Gastrocnemius medialis (tissue), 4 donors: Measurements from ENCODE around the gene ANKRD9. TPM values are rescaled to one million over a fixed set of nuclear protein-coding genes. Genes with fewer than 3 reads are reported as not detected.

Experiments
- ATAC-seq, 2 donors: fragments of 150-250 bp; one replicate each; pipeline ENCODE4 v1.9.1; 2016
- DNase-seq, 2 donors: peaks; one replicate each; pipeline ENCODE4 v3.0.0-alpha.2; 2019
- H3K27ac ChIP-seq, 4 donors: fragments of 200-600 bp; sonication (generic); 1 replicate in 1 of 4; 2 replicates in 3 of 4; pipeline ENCODE4 v1.5.1; 2016 to 2018; ENCODE audit warnings: mild to moderate bottlenecking in 2 of 4, moderate library complexity in 1 of 4
- H3K27me3 ChIP-seq, 3 donors: fragments of 200-600 bp; sonication (generic) in 2 of 3; 1 replicate in 1 of 3; 2 replicates in 2 of 3; pipeline versions ENCODE4 v1.5.1 to v1.6.0; 2016 to 2019; ENCODE audit warnings: mild to moderate bottlenecking in 1 of 3, moderate library complexity in 1 of 3
- H3K36me3 ChIP-seq, 2 donors: fragments of 200-600 bp; sonication (generic) in 1 of 2; one replicate each; pipeline ENCODE4 v1.5.1; 2017 to 2018
- H3K4me1 ChIP-seq, 2 donors: fragments of 200-600 bp; sonication (generic) in 1 of 2; one replicate each; pipeline ENCODE4 v1.5.1; 2016 to 2017; ENCODE audit warnings: mild to moderate bottlenecking in 2 of 2
- H3K4me3 ChIP-seq, 4 donors: fragments of 200-600 bp; sonication (generic) in 3 of 4; 1 replicate in 1 of 4; 2 replicates in 3 of 4; pipeline ENCODE4 v1.5.1; 2016 to 2019; ENCODE audit warnings: mild to moderate bottlenecking in 2 of 4
- H3K9me3 ChIP-seq, 3 donors: fragments of 200-600 bp; sonication (generic) in 2 of 3; 1 replicate in 1 of 3; 2 replicates in 2 of 3; pipeline ENCODE4 v1.5.1; 2016 to 2019
- CTCF ChIP-seq, 5 experiments: fragments of 450-650 bp in 3 of 5; fragments of 200-600 bp in 2 of 5; sonication (generic) in 2 of 5; IDR thresholded peaks in 4 of 5; conservative IDR thresholded peaks in 1 of 5; 1 replicate in 4 of 5; 2 replicates in 1 of 5; pipeline ENCODE4 v1.5.1; 2016 to 2019; ENCODE audit warnings: antibody characterized with exemption in 5 of 5, mild to moderate bottlenecking in 3 of 5, moderate library complexity in 3 of 5
- POLR2A ChIP-seq, 2 donors: fragments of 450-650 bp; IDR thresholded peaks; one replicate each; pipeline ENCODE4 v1.6.1; 2017; ENCODE audit warnings: antibody characterized with exemption in 2 of 2, mild to moderate bottlenecking in 2 of 2, moderate library complexity in 2 of 2
- in situ Hi-C, 4 donors: fragments of 200-750 bp; cut with MboI; loops; one replicate each; pipeline versions ENCODE4 v1.15.0 to v1.8.0; 2017; ENCODE audit warnings: low sequenced_read_pairs in 4 of 4
- intact Hi-C: fragments of 100-400 bp; cut with DNase I; formaldehyde crosslinking; loops from one replicate; pipeline ENCODE4 v1.15.1; 2023; ENCODE audit warnings: low total_unique reads
- total RNA-seq, 4 donors: library from RNA; depleted of rRNA; stranded (reverse); fragments of >200 nt; gene quantifications; one replicate each; pipeline versions ENCODE4 v1.1.0 to v1.2.3, GENCODE V29; 2016

The ANKRD9 gene
- total RNA-seq, 4 donors from 2014 or later: 155 to 450 (median 216) TPM

GRCh38 chr14:102525929-102526497 is 16.4 kb upstream of the ANKRD9 start:
- DNase-seq: no peak
- no peaks in the 10 kb centered on the region for H3K27me3 ChIP-seq
- peak overlapping the region in 1 of 4 donors; percentile 78 for H3K27ac ChIP-seq
- no peaks in the 10 kb centered on the region for H3K9me3 ChIP-seq
- peaks cover 11 to 12% of the 10 kb centered on the region in 2 donors for H3K4me1 ChIP-seq
- ATAC-seq: no peak
- in situ Hi-C loops: no loop called here
- intact Hi-C loops: loop anchor here (2.0 to 10.0 kb wide), 2 partner anchors 67 to 389 kb away; partner anchors contain the start of gene RCOR1
- TF ChIP-seq POLR2A (IDR thresholded peaks at IDR 0.05): no peak
- TF ChIP-seq CTCF (IDR thresholded peaks at IDR 0.05 in 4 of 5, conservative IDR thresholded peaks at IDR 0.05 in 1 of 5): no peak
- no peaks in the 10 kb centered on the region for H3K36me3 ChIP-seq
- no peak overlapping the region for H3K4me3 ChIP-seq

GRCh38 chr14:102525219-102525928 is 15.8 kb upstream of the ANKRD9 start:
- H3K9me3 ChIP-seq: no peaks in the 10 kb centered on the region
- intact Hi-C loops: loop anchor here (2.0 to 10.0 kb wide), 2 partner anchors 67 to 389 kb away; partner anchors contain the start of gene RCOR1
- H3K27me3 ChIP-seq: no peaks in the 10 kb centered on the region
- peak overlapping the region; percentile 68 to 78 (median 75) for H3K27ac ChIP-seq
- peak overlapping the region; percentile 69 to 77 (median 72) for H3K4me3 ChIP-seq
- peak; percentile 18 to 23 for ATAC-seq
- no peaks in the 10 kb centered on the region for H3K36me3 ChIP-seq
- peaks cover 11 to 12% of the 10 kb centered on the region in 2 donors for H3K4me1 ChIP-seq
- no peak for DNase-seq
- in situ Hi-C loops: no loop called here
- TF ChIP-seq POLR2A (IDR thresholded peaks at IDR 0.05): no peak
- TF ChIP-seq CTCF (IDR thresholded peaks at IDR 0.05 in 4 of 5, conservative IDR thresholded peaks at IDR 0.05 in 1 of 5): no peak

GRCh38 chr14:102524451-102525218 is 15.1 kb upstream of the ANKRD9 start:
- TF ChIP-seq CTCF (IDR thresholded peaks at IDR 0.05 in 4 of 5, conservative IDR thresholded peaks at IDR 0.05 in 1 of 5): peak; percentile 94 to 97 (median 95)
- peak in 1 of 2 donors; percentile 16 for TF ChIP-seq POLR2A (IDR thresholded peaks at IDR 0.05)
- ATAC-seq: peak; percentile 94 to 95
- intact Hi-C loops: loop anchor here (2.0 to 10.0 kb wide), 2 partner anchors 68 to 390 kb away; partner anchors contain the start of gene RCOR1
- Histone ChIP-seq H3K4me1 (peaks cover 11 to 12% of the 10 kb centered on the region in 2 donors), H3K27me3 (no peaks in the 10 kb centered on the region), H3K4me3 (peak overlapping the region; percentile 69 to 77 (median 72)), H3K9me3 (no peaks in the 10 kb centered on the region), H3K27ac (peak overlapping the region; percentile 68 to 78 (median 75)), H3K36me3 (no peaks in the 10 kb centered on the region)
- in situ Hi-C loops: loop anchor here in 1 of 4 donors (25.0 kb wide), 1 partner anchor 212 kb away; the partner anchor contains the start of genes MOK and ZNF839
- DNase-seq: peak; percentile 93 to 96

- ATAC-seq: peak in 1 of 2 donors; percentile 6
- in situ Hi-C loops: loop anchor here in 1 of 4 donors (25.0 kb wide), 1 partner anchor 212 kb away; the partner anchor contains the start of genes MOK and ZNF839
- DNase-seq: no peak
Observed at GRCh38 chr14:102523569-102524450, 14.2 kb upstream of the ANKRD9 start.

More at GRCh38 chr14:102523569-102524450, 14.2 kb upstream of the ANKRD9 start:
- peaks cover 11 to 12% of the 10 kb centered on the region in 2 donors for H3K4me1 ChIP-seq
- peak overlapping the region; percentile 69 to 77 (median 72) for H3K4me3 ChIP-seq
- H3K27me3 ChIP-seq: no peaks in the 10 kb centered on the region
- TF ChIP-seq CTCF (IDR thresholded peaks at IDR 0.05 in 4 of 5, conservative IDR thresholded peaks at IDR 0.05 in 1 of 5): no peak
- no peak for TF ChIP-seq POLR2A (IDR thresholded peaks at IDR 0.05)
- no peaks in the 10 kb centered on the region for H3K36me3 ChIP-seq
- H3K27ac ChIP-seq: peak overlapping the region; percentile 63 to 77 (median 70)
- no peaks in the 10 kb centered on the region for H3K9me3 ChIP-seq
- intact Hi-C loops: loop anchor here (2.0 to 10.0 kb wide), 2 partner anchors 69 to 391 kb away; partner anchors contain the start of gene RCOR1
